ENCODE measurements around the gene DYNLT2. TPM values are rescaled to one million over a fixed set of nuclear protein-coding genes. Genes with fewer than 3 reads are reported as not detected.

The DYNLT2 gene
- total and polyA plus RNA-seq, 2 of the 13 experiments (the other 11 are each of a cell fraction or from before 2014, with no cell fraction given), result 2.1 to 4.3 TPM

DNA sequence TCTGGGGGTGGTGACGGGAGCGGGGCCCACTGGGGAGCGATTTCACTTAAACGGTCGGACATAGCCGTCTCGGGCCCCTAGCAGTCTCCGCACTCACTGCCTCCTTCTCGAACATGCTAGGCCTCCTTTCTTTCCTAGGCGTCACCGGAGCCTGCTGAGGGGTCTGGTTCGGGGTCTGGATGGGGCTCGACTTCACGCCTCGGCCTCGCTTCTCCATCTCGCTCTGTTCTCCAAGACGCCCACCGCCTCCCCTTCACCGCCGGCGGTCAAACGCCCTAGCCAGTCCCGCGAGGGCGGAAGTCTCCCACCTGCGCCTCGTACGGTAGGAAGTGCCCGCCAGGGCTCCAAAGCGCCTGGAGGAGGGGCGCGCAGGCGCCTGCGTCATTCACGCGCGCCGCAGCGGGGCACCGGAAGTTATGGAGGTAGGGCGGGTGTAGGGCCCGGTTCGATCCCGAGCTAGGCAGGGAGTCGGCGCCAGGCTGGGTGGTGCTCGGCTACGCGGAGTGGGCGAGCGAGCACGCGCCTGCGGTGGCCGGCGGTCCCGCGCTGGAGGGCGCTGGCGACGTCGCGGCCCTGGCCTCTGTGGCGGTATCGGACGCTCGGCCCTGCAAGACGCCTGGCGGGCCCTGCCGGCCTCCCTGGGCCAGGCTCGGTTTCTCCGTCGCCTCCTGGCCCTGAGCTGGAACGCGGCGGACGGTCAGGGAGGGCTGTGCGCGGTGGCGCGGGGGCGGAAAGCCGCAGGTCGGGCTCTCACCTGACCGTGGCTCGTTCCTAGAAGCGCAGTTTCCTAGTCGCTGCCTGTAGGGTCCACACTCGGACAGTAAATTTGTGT lies at the start of gene DYNLT2, which contains the start of gene ERMARD (continued):
- TF ChIP-seq, protein P1, sequence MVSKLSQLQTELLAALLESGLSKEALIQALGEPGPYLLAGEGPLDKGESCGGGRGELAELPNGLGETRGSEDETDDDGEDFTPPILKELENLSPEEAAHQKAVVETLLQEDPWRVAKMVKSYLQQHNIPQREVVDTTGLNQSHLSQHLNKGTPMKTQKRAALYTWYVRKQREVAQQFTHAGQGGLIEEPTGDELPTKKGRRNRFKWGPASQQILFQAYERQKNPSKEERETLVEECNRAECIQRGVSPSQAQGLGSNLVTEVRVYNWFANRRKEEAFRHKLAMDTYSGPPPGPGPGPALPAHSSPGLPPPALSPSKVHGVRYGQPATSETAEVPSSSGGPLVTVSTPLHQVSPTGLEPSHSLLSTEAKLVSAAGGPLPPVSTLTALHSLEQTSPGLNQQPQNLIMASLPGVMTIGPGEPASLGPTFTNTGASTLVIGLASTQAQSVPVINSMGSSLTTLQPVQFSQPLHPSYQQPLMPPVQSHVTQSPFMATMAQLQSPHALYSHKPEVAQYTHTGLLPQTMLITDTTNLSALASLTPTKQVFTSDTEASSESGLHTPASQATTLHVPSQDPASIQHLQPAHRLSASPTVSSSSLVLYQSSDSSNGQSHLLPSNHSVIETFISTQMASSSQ (IDR thresholded peaks at IDR 0.05; ENCODE audit: low read depth), result no peak; the same call in 1 of the 2 replicates
- TF ChIP-seq, protein P1 (CRISPR knock-in tag; IDR thresholded peaks at IDR 0.05; ENCODE audit: borderline replicate concordance), result peak; percentile 67; the same call in 1 of the 2 replicates
- TF ChIP-seq ZNF367 (CRISPR knock-in tag; IDR thresholded peaks at IDR 0.05; ENCODE audit: borderline replicate concordance) (peak; percentile 83; the same call in 1 of the 2 replicates), ZSCAN20 (CRISPR knock-in tag; IDR thresholded peaks at IDR 0.05; ENCODE audit: borderline replicate concordance) (peak; percentile 98), HNRNPL (IDR thresholded peaks at IDR 0.05; ENCODE audit: low read depth, low read length) (peak; percentile 84), ZNF17 (CRISPR knock-in tag; IDR thresholded peaks at IDR 0.05) (0 out of 2 replicates have a peak, but pooled peaks have one; percentile 78), ZBTB8A (CRISPR knock-in tag; IDR thresholded peaks at IDR 0.05; ENCODE audit: borderline replicate concordance, low read depth) (peak; percentile 88; the same call in 1 of the 2 replicates), PPARG (CRISPR knock-in tag; conservative IDR thresholded peaks at IDR 0.05) (peak; percentile 81), ZKSCAN1 (IDR thresholded peaks at IDR 0.05; ENCODE audit: low read length) (peak; percentile 66), HDAC2 (CRISPR knock-in tag; IDR thresholded peaks at IDR 0.05) (peak; percentile 89; the same call in 1 of the 2 replicates), BORCS8-MEF2B (CRISPR knock-in tag; IDR thresholded peaks at IDR 0.05) (peak; percentile 93; the same call in 1 of the 2 replicates), SALL2 (CRISPR knock-in tag; IDR thresholded peaks at IDR 0.05) (peak; percentile 100), FOXO1 (CRISPR knock-in tag; IDR thresholded peaks at IDR 0.05) (peak; percentile 47)
- TF ChIP-seq, protein P2, sequence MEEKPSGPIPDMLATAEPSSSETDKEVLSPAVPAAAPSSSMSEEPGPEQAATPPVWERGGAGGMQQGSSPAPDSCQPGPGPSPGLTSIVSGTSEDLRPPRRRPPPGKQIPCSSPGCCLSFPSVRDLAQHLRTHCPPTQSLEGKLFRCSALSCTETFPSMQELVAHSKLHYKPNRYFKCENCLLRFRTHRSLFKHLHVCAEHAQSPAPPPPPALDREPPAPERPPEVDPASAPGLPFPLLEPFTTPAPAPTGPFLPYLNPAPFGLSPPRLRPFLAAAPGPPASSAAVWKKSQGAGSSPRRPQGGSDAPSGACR (CRISPR knock-in tag; IDR thresholded peaks at IDR 0.05), result peak; percentile 99; the same call in 1 of the 2 replicates
- TF ChIP-seq, protein P3, sequence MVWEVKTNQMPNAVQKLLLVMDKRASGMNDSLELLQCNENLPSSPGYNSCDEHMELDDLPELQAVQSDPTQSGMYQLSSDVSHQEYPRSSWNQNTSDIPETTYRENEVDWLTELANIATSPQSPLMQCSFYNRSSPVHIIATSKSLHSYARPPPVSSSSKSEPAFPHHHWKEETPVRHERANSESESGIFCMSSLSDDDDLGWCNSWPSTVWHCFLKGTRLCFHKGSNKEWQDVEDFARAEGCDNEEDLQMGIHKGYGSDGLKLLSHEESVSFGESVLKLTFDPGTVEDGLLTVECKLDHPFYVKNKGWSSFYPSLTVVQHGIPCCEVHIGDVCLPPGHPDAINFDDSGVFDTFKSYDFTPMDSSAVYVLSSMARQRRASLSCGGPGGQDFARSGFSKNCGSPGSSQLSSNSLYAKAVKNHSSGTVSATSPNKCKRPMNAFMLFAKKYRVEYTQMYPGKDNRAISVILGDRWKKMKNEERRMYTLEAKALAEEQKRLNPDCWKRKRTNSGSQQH (CRISPR knock-in tag; IDR thresholded peaks at IDR 0.05; ENCODE audit: low read depth), result peak; percentile 72
- TF ChIP-seq, protein P4, sequence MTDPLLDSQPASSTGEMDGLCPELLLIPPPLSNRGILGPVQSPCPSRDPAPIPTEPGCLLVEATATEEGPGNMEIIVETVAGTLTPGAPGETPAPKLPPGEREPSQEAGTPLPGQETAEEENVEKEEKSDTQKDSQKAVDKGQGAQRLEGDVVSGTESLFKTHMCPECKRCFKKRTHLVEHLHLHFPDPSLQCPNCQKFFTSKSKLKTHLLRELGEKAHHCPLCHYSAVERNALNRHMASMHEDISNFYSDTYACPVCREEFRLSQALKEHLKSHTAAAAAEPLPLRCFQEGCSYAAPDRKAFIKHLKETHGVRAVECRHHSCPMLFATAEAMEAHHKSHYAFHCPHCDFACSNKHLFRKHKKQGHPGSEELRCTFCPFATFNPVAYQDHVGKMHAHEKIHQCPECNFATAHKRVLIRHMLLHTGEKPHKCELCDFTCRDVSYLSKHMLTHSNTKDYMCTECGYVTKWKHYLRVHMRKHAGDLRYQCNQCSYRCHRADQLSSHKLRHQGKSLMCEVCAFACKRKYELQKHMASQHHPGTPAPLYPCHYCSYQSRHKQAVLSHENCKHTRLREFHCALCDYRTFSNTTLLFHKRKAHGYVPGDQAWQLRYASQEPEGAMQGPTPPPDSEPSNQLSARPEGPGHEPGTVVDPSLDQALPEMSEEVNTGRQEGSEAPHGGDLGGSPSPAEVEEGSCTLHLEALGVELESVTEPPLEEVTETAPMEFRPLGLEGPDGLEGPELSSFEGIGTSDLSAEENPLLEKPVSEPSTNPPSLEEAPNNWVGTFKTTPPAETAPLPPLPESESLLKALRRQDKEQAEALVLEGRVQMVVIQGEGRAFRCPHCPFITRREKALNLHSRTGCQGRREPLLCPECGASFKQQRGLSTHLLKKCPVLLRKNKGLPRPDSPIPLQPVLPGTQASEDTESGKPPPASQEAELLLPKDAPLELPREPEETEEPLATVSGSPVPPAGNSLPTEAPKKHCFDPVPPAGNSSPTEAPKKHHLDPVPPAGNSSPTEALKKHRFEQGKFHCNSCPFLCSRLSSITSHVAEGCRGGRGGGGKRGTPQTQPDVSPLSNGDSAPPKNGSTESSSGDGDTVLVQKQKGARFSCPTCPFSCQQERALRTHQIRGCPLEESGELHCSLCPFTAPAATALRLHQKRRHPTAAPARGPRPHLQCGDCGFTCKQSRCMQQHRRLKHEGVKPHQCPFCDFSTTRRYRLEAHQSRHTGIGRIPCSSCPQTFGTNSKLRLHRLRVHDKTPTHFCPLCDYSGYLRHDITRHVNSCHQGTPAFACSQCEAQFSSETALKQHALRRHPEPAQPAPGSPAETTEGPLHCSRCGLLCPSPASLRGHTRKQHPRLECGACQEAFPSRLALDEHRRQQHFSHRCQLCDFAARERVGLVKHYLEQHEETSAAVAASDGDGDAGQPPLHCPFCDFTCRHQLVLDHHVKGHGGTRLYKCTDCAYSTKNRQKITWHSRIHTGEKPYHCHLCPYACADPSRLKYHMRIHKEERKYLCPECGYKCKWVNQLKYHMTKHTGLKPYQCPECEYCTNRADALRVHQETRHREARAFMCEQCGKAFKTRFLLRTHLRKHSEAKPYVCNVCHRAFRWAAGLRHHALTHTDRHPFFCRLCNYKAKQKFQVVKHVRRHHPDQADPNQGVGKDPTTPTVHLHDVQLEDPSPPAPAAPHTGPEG (CRISPR knock-in tag; IDR thresholded peaks at IDR 0.05), result peak; percentile 95; the same call in 1 of the 2 replicates

All from HepG2 (cell line).